Naive thymus-derived CD4-positive, alpha-beta T cell (primary cell): ENCODE data around the gene UPK3A. TPM values are rescaled to one million over a fixed set of nuclear protein-coding genes. Genes with fewer than 3 reads are reported as not detected.
A peak's percentile ranks its signal among the peaks of the same experiment; 100 is the strongest.

Source experiments
- ATAC-seq: fragments of 150-1000 bp; cut with Tn5 transposase; 2 replicates; pipeline ENCODE4 v1.10.0; 2021; ENCODE audit warnings: mild to moderate bottlenecking, moderate library complexity
- CTCF ChIA-PET: fragments of 350-600 bp; sonication (Branson Sonifier 250); formaldehyde crosslinking; loops from one replicate; lab custom pipeline; 2021; ENCODE audit warnings: antibody characterized with exemption; lab: Charles Lee
- POLR2A ChIA-PET: fragments of 350-600 bp; sonication (Branson Sonifier 250); formaldehyde crosslinking; loops from one replicate; lab custom pipeline; 2021; ENCODE audit warnings: antibody characterized with exemption, inconsistent platforms; lab: Charles Lee
- DNase-seq, 9 donors: peaks; one replicate each; pipeline versions ENCODE4 v3.0.0 to v3.0.0-alpha.2; 2020 to 2022; ENCODE audit warnings: mixed read lengths in 1 of 9
- H3K27ac ChIP-seq: one replicate; pipeline ENCODE4 v1.7.0; 2013; ENCODE audit warnings: mild to moderate bottlenecking, low read depth, low read length, moderate library complexity
- H3K27me3 ChIP-seq, 2 donors: one replicate each; pipeline ENCODE4 v1.7.0; 2013; ENCODE audit warnings: low read length in 2 of 2, mild to moderate bottlenecking in 2 of 2, moderate library complexity in 2 of 2; ENCODE audit not compliant: control insufficient read depth in 2 of 2, insufficient read depth in 2 of 2
- H3K36me3 ChIP-seq, 3 experiments: 1 replicate in 2 of 3; 2 replicates in 1 of 3; pipeline ENCODE4 v1.7.0; 2013; ENCODE audit warnings: low read length in 3 of 3, mild to moderate bottlenecking in 3 of 3, moderate library complexity in 1 of 3; ENCODE audit not compliant: insufficient read depth in 3 of 3, control insufficient read depth in 2 of 3
- H3K4me1 ChIP-seq, 2 donors: one replicate each; pipeline ENCODE4 v1.7.0; 2013; ENCODE audit warnings: low read length in 2 of 2, mild to moderate bottlenecking in 2 of 2, moderate library complexity in 1 of 2; ENCODE audit not compliant: control insufficient read depth in 2 of 2, insufficient read depth in 2 of 2
- H3K4me3 ChIP-seq: 2 replicates; pipeline ENCODE4 v1.7.0; 2013; ENCODE audit warnings: mild to moderate bottlenecking, low read length
- H3K9me3 ChIP-seq, 3 experiments: 1 replicate in 2 of 3; 2 replicates in 1 of 3; pipeline ENCODE4 v1.7.0; 2013; ENCODE audit warnings: low read length in 3 of 3; ENCODE audit not compliant: control insufficient read depth in 2 of 3
- H3K27ac Mint-ChIP-seq, 9 donors: one replicate each; pipeline ENCODE4 v1.8.0; 2020 to 2022; ENCODE audit warnings: mixed read lengths in 9 of 9, mild to moderate bottlenecking in 8 of 9, moderate library complexity in 5 of 9, inconsistent platforms in 2 of 9
- H3K27me3 Mint-ChIP-seq, 5 donors: one replicate each; pipeline ENCODE4 v1.8.0; 2021 to 2022; ENCODE audit warnings: mixed read lengths in 5 of 5, mild to moderate bottlenecking in 1 of 5
- H3K36me3 Mint-ChIP-seq, 5 donors: one replicate each; pipeline ENCODE4 v1.8.0; 2020 to 2022; ENCODE audit warnings: mixed read lengths in 5 of 5, mild to moderate bottlenecking in 3 of 5, inconsistent platforms in 1 of 5
- H3K4me1 Mint-ChIP-seq, 7 donors: one replicate each; pipeline ENCODE4 v1.8.0; 2020 to 2022; ENCODE audit warnings: mixed read lengths in 7 of 7, mild to moderate bottlenecking in 3 of 7, inconsistent platforms in 1 of 7
- H3K4me3 Mint-ChIP-seq, 10 donors: one replicate each; pipeline ENCODE4 v1.8.0; 2020 to 2022; ENCODE audit warnings: mild to moderate bottlenecking in 10 of 10, mixed read lengths in 10 of 10, moderate library complexity in 6 of 10, inconsistent platforms in 2 of 10
- H3K9me3 Mint-ChIP-seq, 11 donors: one replicate each; pipeline ENCODE4 v1.8.0; 2020 to 2022; ENCODE audit warnings: mixed read lengths in 11 of 11, mild to moderate bottlenecking in 4 of 11, inconsistent platforms in 1 of 11, moderate library complexity in 1 of 11
- intact Hi-C, 2 donors: fragments of 100-400 bp; cut with micrococcal nuclease; formaldehyde crosslinking; loops; one replicate each; pipeline ENCODE4 v1.15.1; 2023
- polyA plus RNA-seq, 2 donors: library from polyadenylated mRNA; unstranded; fragments of 300-500 nt; fragmentation: Illumina TruSeq; gene quantifications; one replicate each; pipeline ENCODE4 v1.2.3, GENCODE V29; 2021
- total RNA-seq, 6 experiments: library from RNA in 5 of 6; stranded (reverse) in 5 of 6; gene quantifications; 1 replicate in 5 of 6; 2 replicates in 1 of 6; pipeline ENCODE4 v1.2.3 and lab custom pipeline; 2021 to 2026

The UPK3A gene
- total RNA-seq = under 1 TPM in 1 of 5 experiments, not detected in 4; 0.61 TPM
- under 1 TPM in 1 of 2 donors, not detected in 1; 0.25 TPM for polyA plus RNA-seq
- total RNA-seq (lab: John Stamatoyannopoulos, UW) = not detected

DNA sequence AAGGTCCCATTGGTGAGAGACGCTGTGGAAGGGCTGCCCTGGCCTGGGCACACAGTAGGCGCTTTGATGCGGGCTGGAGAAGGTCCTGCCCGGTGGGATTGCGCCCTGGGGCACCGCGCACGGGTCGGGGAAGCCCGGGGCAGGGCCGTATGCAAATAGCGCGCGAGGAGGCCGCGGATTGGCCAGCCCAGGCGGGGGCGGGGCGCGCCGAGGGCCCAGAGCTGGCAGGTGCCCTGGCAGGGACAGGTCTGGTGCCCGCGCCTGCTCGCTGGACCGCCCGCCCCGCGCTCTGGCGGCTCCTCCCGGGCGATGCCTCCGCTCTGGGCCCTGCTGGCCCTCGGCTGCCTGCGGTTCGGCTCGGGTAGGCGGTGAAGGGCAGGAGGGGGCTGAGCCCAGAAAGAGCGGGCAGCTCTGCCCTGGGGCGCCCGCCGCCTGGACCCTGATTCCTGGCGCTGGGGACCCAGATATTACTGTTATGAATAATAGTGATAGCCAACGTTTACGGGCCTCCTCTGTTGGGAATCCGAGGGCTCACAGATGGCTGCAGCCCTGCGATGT, at the start of gene UPK3A:
UPK3A (plus strand) TSS at position 245 of the 558 bp plus-strand sequence; CDS start at position 310, 65 bp downstream.
- intact Hi-C loops = loop anchor here in 1 of 2 donors (5.0 kb wide), 1 partner anchor 33 kb away; no protein-coding TSS in a partner anchor
- POLR2A ChIA-PET = interaction anchor here (0.6 kb wide), 1 partner anchor 57 kb away, joined by 3 read pairs; no protein-coding TSS in a partner anchor
- peaks cover 4 to 43% (median 10%) of the 10 kb centered on the region in 5 donors for H3K27me3 Mint-ChIP-seq
- DNase-seq (peak; percentile 43 to 65 (median 58)), ATAC-seq (peak; percentile 98)
- peak within 1 kb of the TSS in 1 of 9 donors; percentile 60 for H3K27ac Mint-ChIP-seq
- no peaks in the 10 kb centered on the region for H3K36me3 Mint-ChIP-seq
- peaks cover 3 to 10% of the 10 kb centered on the region in 2 donors for H3K4me1 ChIP-seq
- H3K4me3 ChIP-seq = peak within 1 kb of the TSS; percentile 46
- no peaks in the 10 kb centered on the region for H3K27me3 ChIP-seq
- H3K27ac ChIP-seq = no peak within 1 kb of the TSS
- peaks cover 0 to 1% (median 0%) of the 10 kb centered on the region in 11 donors for H3K9me3 Mint-ChIP-seq
- peak within 1 kb of the TSS; percentile 9 to 64 (median 50) for H3K4me3 Mint-ChIP-seq
- peaks cover 4 to 16% (median 13%) of the 10 kb centered on the region in 7 donors for H3K4me1 Mint-ChIP-seq
- CTCF ChIA-PET = no interaction called here
- H3K9me3 ChIP-seq = no peaks in the 10 kb centered on the region
- H3K36me3 ChIP-seq = no peaks in the 10 kb centered on the region

- peaks cover 9 to 12% of the 10 kb centered on the region in 2 donors for H3K4me1 ChIP-seq
- Mint-ChIP-seq H3K27ac (peak overlapping the region in 2 of 9 donors; percentile 12 to 70), H3K27me3 (peaks cover 0 to 2% (median 0%) of the 10 kb centered on the region in 5 donors), H3K36me3 (peaks cover 0 to 13% (median 1%) of the 10 kb centered on the region in 5 donors), H3K4me3 (peak overlapping the region in 6 of 10 donors; percentile 12 to 60 (median 46)), H3K9me3 (no peaks in the 10 kb centered on the region), H3K4me1 (peaks cover 14 to 42% (median 38%) of the 10 kb centered on the region in 7 donors)
- H3K4me3 ChIP-seq = no peak overlapping the region
- H3K9me3 ChIP-seq = no peaks in the 10 kb centered on the region
- no peaks in the 10 kb centered on the region for H3K36me3 ChIP-seq
- H3K27ac ChIP-seq = no peak overlapping the region
- intact Hi-C loops = no loop called here
- H3K27me3 ChIP-seq = no peaks in the 10 kb centered on the region
- ChIA-PET CTCF (no interaction called here), POLR2A (no interaction called here)
- peak; percentile 86 for ATAC-seq
- peak in 4 of 9 donors; percentile 14 to 29 (median 20) for DNase-seq
These were observed 49.5 kb upstream of the UPK3A start for GRCh38 chr22:45235101-45235777.

GRCh38 chr22:45235851-45236342, 48.9 kb upstream of the UPK3A start:
- POLR2A ChIA-PET = no interaction called here
- Mint-ChIP-seq H3K27me3 (peaks cover 0 to 2% (median 0%) of the 10 kb centered on the region in 5 donors), H3K4me1 (peaks cover 15 to 42% (median 34%) of the 10 kb centered on the region in 7 donors), H3K36me3 (peaks cover 0 to 13% (median 1%) of the 10 kb centered on the region in 5 donors), H3K27ac (peak overlapping the region in 2 of 9 donors; percentile 12 to 70), H3K9me3 (no peaks in the 10 kb centered on the region), H3K4me3 (peak overlapping the region in 6 of 10 donors; percentile 12 to 60 (median 46))
- no peaks in the 10 kb centered on the region for H3K27me3 ChIP-seq
- H3K27ac ChIP-seq = no peak overlapping the region
- H3K4me3 ChIP-seq = no peak overlapping the region
- no peak for ATAC-seq
- intact Hi-C loops = no loop called here
- CTCF ChIA-PET = no interaction called here
- DNase-seq = no peak
- H3K36me3 ChIP-seq = no peaks in the 10 kb centered on the region
- no peaks in the 10 kb centered on the region for H3K9me3 ChIP-seq
- H3K4me1 ChIP-seq = peaks cover 9 to 12% of the 10 kb centered on the region in 2 donors

GRCh38 chr22:45237065-45237990, 47.4 kb upstream of the UPK3A start:
- H3K27me3 Mint-ChIP-seq = peaks cover 0 to 2% (median 0%) of the 10 kb centered on the region in 5 donors
- no peaks in the 10 kb centered on the region for H3K36me3 ChIP-seq
- no peak for DNase-seq
- peak overlapping the region in 2 of 10 donors; percentile 34 to 39 for H3K4me3 Mint-ChIP-seq
- peaks cover 18 to 48% (median 43%) of the 10 kb centered on the region in 7 donors for H3K4me1 Mint-ChIP-seq
- no peaks in the 10 kb centered on the region for H3K27me3 ChIP-seq
- H3K27ac ChIP-seq = no peak overlapping the region
- intact Hi-C loops = no loop called here
- no peaks in the 10 kb centered on the region for H3K9me3 Mint-ChIP-seq
- CTCF ChIA-PET = no interaction called here
- no peak overlapping the region for H3K4me3 ChIP-seq
- H3K27ac Mint-ChIP-seq = peak overlapping the region in 1 of 9 donors; percentile 78
- POLR2A ChIA-PET = no interaction called here
- peaks cover 17% of the 10 kb centered on the region in 2 donors for H3K4me1 ChIP-seq
- no peaks in the 10 kb centered on the region for H3K9me3 ChIP-seq
- H3K36me3 Mint-ChIP-seq = peaks cover 0 to 13% (median 0%) of the 10 kb centered on the region in 5 donors
- no peak for ATAC-seq

GRCh38 chr22:45238076-45238956, 46.4 kb upstream of the UPK3A start:
- intact Hi-C loops = no loop called here
- ChIA-PET CTCF (no interaction called here), POLR2A (no interaction called here)
- Histone ChIP-seq H3K27ac (no peak overlapping the region), H3K9me3 (no peaks in the 10 kb centered on the region), H3K4me3 (no peak overlapping the region), H3K27me3 (no peaks in the 10 kb centered on the region), H3K36me3 (no peaks in the 10 kb centered on the region), H3K4me1 (peaks cover 17% of the 10 kb centered on the region in 2 donors)
- Mint-ChIP-seq H3K27ac (peak overlapping the region in 5 of 9 donors; percentile 10 to 82 (median 43)), H3K27me3 (peaks cover 0 to 2% (median 0%) of the 10 kb centered on the region in 5 donors), H3K4me1 (peaks cover 18 to 48% (median 39%) of the 10 kb centered on the region in 7 donors), H3K36me3 (peaks cover 0 to 8% (median 0%) of the 10 kb centered on the region in 5 donors), H3K9me3 (no peaks in the 10 kb centered on the region), H3K4me3 (peak overlapping the region in 9 of 10 donors; percentile 39 to 99 (median 81))
- ATAC-seq (no peak), DNase-seq (no peak)
